A204.1 (cell line): ENCODE results near the gene ITK.
"Not testable (repeated sequence)": the region's sequence is repeated elsewhere in the genome, so short reads cannot be mapped to it uniquely, and the experiment has no call there.

Source experiments
- FAIRE-seq: peaks from 2 replicates; lab custom pipeline; 2012; peaks lifted over from hg19 to GRCh38; lab: Jason Lieb, UNC

ITK gene

DNA sequence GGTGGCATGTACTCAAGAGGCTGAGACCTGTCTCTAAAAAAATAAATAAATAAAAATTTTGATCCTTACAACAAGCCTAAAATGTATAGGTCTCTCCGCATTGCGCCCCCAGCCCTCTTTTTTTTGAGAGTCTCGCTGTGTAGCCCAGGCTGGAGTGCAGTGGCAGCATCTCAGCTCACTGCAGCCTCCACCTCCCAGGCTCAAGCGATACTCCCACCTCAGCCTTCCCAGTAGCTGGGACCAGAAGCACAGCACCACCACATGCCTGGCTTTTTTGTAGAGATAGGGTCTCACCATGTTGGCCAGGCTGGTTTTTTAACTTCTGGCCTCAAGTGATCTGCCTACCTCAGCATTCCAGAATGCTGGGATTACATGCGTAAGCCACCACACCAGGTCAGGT is 12.4 kb upstream of the ITK start:
- no peak for FAIRE-seq

DNA sequence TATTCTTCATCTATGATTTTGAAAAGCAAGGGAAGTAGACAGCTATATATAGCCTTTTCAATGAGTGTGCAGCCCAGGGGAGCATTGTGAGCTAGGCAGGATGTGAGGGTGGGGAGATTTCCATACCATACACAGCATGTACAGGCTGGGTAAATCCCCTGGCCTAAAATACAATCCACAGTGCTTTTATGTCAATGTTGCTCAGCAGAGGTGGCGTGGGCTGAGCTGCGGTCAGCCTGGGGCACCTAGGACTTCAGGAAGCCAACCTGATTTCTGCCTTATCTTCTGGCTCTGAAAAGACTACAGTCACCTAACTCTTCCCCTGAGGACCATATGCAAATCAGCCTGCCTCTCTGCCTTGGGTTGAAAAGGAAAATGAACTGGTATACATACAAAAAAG is 8.2 kb upstream of the ITK start:
- no peak for FAIRE-seq

DNA sequence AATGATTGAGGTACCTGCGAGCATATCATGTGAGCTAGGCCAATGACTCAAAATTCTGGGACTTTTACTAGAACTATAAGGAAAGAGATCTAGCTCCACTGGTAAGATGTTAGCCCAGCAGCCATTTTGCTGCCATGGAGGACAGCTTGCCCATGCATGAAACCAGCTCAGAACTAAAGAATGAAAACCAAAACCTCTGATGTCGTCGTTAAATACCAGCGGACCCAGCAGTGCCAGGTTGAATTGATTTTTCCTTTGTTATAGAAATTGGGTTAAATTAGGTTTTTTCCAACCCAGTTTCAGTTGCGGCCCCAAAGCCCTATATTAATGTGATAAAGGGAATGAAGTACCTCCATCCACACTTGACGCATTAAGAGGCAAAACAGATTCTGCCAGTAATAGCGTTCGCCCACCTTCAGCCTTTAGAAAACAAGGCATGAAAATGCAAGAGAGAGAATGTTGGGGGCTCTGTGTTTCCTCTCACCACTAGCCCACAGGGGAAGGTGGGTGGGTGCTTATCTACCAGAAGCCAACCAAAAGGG is 5.5 kb upstream of the ITK start:
- FAIRE-seq = no peak

DNA sequence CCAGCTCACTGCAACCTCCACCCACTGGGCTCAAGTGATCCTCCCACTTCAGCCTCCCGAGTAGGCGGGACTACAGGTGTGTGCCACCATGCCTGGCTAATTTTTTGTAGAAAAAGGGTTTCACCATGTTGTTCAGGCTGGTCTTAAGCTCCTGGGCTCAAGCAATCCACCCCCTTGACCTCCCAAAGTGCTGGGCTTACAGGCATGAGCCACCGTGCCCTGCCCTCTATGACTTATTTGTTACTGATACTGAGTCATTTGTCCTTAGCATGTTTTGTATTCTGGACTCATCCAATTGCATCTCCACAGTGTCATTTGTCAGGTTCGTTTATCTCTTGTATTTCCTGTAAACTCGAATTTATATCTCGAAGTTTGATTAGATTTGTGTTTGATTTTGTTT is 2.7 kb upstream of the ITK start:
- no peak for FAIRE-seq

DNA sequence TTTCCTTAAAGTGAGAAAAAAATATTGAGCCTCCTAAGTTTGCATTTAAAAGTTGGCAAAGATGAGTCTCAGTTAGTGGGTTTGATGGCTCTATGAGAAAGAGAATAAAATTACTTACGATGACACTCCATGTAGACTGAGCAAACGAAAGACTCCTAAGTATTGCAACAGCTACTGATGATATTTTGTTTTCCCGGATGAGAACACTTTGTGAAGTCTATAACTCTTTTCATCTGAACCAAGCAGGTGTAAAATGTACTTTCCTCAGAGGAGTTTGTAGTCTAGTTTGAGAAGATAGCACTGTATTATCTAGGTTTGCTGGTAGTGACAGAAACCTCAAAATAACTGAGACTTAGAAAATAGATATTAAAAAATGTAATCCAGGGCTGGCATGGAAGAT is 1.7 kb upstream of the ITK start:
- FAIRE-seq = no peak

DNA sequence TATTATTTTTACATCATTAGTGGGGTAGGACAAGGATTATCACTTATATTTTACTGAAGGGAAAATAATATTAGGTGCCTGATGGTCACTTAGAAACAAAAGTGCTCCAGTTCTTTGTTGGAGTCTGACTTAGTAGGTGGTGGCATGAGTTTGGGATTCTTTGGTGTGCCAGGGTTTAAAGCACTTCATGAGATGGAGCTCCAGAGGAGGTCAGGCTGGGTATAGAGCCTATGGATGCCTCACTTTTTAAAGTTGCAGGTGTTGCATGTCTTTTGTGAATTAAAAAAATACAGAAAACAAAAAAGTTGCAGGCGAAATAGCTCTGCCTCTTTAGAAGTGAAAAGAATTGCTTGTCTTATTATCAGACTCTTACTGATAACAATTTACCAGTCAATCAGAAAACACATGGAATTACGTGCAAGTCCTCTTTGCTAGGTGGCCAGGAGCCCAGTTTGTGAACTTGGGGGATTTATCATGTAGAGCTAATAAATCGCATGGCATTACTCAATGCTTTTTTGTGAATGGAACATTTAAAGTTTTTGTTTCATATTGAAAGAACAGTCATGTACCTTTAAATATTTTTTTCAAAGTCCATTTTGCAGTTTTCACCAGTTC is 1.6 kb downstream of the ITK start:
- FAIRE-seq = no peak

DNA sequence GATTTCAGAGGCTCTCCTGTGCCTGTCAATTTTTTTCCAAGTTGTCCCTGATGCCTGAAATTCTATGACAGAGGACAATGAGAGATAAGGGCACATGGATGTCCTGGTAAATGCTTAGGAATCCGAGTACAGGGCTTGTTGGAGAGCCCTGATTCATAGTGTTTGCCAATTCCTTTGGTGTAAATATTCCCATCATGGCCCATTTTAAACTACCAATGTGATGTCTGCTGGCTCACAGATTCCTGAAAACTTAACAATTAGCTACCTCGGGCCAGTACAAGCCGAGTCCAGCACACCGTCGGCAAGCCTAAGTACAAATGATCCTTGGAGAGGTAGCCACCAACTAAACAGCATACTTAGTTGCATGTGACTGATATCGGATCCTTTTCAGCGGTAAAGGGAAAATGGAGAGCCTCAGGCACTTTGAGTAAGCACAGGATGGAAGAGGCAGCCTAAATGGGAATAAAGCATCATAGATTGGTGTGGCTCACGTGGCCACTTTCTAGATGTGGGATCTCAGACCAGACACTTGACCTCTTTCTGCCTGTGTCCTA is 3.6 kb downstream of the ITK start:
- no peak for FAIRE-seq

GRCh38 chr5:157185122-157185521 is 4.5 kb downstream of the ITK start:
- FAIRE-seq = not testable (repeated sequence)

DNA sequence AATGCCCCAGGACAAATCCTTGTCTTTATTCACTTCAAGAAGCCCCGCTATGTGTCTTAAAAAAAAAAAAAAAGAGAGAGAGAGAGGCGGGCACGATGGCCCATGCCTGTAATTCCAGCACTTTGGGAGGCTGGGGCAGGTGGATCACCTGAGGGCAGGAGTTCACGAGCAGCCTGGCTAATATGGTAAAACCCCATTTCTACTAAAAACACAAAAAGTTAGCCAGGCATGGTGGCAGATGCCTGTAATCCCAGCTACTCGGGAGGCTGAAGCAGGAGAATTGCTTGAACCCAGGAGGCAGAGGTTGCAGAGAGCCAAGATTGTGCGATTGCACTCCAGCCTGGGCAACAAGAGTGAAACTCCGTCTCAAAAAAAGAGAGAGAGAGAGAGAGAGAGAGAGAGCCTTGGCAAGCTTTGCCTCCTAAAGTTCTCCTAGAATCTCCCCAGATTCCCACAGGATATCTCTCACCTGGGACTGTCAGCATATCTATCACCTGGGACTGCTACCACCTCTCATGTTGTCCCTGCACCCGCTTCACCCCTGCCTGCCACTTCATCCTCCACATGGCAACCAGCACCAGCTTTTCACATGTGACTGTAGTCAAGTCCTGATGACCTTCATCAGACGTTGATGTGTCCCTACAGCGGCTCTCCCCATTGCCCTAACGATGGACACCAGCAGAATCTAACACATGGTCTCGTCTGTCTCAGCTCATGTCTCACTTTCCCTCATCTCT is 5.8 kb downstream of the ITK start:
- FAIRE-seq = no peak

- no peak for FAIRE-seq
These were observed 6.6 kb downstream of the ITK start for GRCh38 chr5:157187046-157187754.

DNA sequence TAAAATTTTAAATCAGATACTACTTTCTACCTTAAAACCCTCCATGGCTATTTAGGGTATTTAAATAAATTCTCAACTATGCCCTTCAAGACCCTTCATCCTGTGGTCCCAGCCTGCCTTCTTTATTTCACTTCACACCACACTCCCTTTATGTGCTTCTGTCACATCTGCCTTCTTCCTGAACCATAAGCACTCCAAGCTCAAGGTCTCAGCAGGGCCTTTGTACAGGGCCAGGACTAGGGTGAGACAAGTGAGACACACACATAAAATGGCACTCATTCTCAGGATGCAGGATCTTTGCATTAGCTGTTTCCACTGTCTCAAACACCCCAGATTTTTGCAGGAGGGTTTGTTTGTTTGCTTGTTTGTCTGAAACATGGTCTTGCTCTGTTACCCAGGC is 7.6 kb downstream of the ITK start:
- no peak for FAIRE-seq

DNA sequence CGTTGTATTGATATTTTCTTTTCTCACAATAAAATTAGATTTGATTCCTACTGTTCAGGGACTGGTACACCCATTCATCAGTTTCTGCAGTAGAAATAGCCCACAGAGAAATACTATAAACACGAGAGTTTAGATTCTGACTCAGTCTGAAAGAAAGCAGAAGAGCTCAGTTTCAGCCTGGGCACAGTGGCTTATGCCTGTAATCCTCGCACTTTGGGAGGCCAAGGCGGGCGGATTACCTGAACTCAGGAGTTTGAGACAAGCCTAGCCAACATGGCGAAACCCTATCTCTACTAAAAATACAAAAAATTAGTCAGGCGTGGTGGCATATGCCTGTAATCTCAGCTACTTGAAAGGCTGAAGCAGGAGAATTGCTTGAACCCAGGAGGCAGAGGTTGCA is 8.6 kb downstream of the ITK start:
- no peak for FAIRE-seq

DNA sequence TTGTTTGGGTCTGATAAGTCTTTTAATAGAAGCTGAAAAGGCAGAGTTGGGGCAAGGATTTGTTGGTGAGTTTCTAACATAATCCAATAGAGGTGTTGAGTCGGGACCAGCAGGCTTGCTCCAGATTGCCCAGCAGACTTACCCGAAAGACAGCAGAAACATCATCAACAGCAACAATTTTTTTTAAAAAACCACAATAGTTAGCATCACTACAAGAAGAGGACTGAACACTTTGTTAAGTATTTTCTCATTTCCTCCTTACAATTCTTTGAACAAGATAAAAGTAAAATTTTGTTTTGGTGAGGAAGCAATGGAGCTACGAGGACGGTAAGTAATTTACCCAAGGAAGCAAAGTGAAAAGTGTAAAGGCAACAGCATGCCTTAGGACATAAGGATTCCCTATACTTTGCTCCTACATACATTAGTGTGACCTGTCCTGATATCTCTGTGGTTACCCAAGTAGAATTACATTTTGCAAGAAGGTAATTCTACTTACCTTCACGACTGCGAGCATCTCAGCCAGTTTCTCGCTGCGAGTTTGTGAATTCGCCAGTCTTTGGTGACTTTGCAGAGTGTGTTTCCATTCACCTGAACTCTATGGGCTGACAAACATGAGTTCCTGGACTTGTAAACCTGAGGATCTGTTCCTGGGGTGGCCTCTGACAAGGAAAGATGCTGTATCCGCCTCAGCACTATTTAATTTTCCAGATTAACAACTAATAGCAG is 13.2 kb downstream of the ITK start:
- FAIRE-seq = no peak

- FAIRE-seq = no peak
These were observed 15.4 kb downstream of the ITK start for GRCh38 chr5:157196045-157196444.

DNA sequence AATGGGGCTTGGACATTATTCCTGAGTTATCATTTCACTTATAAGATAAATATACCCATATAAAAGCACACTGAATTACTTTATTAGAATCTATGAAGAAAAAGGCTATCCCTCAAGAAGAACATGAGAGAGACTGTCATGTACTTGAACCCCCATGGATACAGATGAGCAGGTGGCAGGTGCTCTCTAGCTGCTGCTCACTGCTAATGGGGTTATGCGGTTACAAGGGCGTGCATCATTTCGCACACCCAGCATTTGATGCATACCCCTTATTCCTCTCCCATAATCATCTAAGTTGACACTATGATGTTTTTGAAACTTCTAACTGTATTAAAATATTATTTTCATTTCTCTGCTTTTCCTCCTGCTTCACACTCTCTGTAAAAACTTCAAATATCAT is 16.4 kb downstream of the ITK start:
- no peak for FAIRE-seq

- no peak for FAIRE-seq
These were observed 17.8 kb downstream of the ITK start for GRCh38 chr5:157198277-157198986.

- no peak for FAIRE-seq
These were observed 21.2 kb downstream of the ITK start for GRCh38 chr5:157201857-157202256.

DNA sequence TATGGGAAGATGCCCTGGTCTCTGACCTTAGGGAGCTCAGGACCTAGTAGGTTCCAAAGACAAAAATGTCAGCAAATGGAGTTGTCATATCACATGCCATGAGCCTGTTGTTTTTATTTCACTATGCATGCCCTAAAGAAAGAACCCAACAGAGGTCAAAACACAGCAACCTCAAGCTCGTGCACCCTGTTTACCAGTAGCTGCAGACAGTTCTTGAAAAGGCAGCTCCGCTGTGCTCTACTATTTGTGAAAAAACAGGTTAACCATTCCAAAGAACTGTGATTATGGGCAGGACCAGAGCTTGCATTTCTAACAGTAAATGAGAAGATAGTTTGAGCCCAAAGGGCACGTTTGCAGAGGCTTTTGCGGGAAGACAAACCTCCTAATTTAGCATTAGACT is 22.8 kb downstream of the ITK start:
- FAIRE-seq = no peak

DNA sequence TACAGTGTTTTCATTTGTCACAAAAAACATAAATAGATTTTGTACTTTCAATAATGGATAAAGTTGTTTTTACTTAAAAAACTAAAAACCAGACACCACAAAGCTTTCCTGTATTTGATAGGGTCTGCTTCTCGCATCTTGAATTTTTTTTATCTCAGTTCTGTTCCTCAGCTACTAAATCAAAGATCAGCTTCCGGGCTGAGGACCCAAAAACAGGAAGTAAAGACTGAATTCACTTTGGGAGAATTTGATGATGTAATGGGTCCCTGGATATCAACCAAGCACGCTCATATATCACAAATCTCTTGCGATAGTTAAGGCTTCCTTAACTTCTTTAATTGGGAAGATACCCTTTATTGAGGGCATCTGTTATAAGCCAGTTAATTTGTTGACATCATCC is 24.1 kb downstream of the ITK start:
- no peak for FAIRE-seq

- no peak for FAIRE-seq
These were observed 25.1 kb downstream of the ITK start for GRCh38 chr5:157205708-157206107.

DNA sequence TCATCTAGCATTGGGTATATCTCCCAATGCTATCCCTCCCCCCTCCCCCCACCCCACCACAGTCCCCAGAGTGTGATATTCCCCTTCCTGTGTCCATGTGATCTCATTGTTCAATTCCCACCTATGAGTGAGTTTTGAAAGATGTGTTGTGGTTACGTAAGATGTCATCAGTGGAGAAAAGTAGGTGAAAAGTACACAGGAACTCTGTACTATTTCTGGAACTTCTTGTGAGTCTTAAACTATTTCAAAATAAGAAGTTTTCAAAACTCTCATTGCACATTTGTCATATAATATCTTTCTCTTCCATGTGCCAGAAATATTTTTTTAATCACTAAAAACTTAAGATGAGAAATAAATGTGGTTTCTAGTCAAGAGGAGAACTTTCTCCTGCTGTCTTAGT is 30.0 kb downstream of the ITK start:
- not testable (repeated sequence) for FAIRE-seq

DNA sequence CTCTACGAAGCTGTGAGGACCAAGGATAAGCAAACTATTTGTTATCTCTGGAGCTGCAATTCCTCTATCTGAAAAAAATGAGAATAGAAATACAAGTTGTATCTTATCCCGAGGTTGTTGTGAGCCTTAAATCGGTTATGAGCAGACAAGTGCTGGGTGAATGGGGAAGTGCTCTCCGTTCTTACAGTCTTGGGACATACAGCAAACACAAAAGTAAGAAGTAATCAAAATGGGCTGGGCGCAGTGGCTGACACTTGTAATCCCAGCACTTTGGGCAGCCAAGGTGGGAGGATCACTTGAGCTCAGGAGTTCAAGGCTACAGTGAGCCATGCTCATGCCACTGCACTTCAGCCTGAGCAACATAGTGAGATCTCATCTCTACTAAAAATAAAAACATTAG is 31.7 kb downstream of the ITK start:
- no peak for FAIRE-seq
